ENCODE results near the gene OR14I1.

Gene OR14I1

DNA sequence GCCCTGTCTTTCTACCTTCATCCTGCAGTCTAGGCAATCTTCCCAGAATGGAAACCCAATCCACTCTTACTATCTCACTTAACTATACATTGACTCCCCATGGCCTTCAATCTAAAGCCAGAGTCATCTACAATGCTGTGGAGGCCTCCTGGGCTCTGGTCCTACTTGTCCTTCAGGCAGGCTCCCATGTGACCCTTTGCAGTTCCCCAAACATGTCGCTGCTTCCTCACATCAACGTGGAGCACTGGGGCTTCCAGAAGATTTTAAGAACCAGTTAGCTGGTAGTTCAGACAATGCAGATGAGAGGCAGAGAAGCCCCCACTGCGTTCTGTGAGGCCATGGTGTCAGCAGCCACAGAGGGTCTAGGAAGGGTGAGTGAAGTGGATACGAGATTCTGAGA, 34.4 kb upstream of the OR14I1 start:
- no peak for DNase-seq
- Histone ChIP-seq H2BK15ac (ENCODE audit: low read depth, poor library complexity, severe bottlenecking) (no peak overlapping the region), H4K8ac (ENCODE audit: low read length) (no peak overlapping the region), H4K91ac (ENCODE audit: low read length) (no peak overlapping the region), H3K4me2 (ENCODE audit: low read length, poor library complexity, severe bottlenecking) (no peak overlapping the region), H3K4ac (ENCODE audit: low read depth in 1 of 2, low read length in 2 of 2) (no peak overlapping the region), H3K14ac (ENCODE audit: low read length in 2 of 2) (no peak overlapping the region), H3K9ac (ENCODE audit: low read length) (no peak overlapping the region), H3K79me1 (replicated peaks; ENCODE audit: low read length, poor library complexity, severe bottlenecking) (no peaks in the 10 kb centered on the region), H2BK5ac (ENCODE audit: low read depth, low read length, poor library complexity, severe bottlenecking) (no peak overlapping the region), H3K36me3 (ENCODE audit: control insufficient read depth in 1 of 2, insufficient read depth in 2 of 2, low read depth in 1 of 2, low read length in 2 of 2) (no peaks in the 10 kb centered on the region), H2BK12ac (ENCODE audit: low read length in 2 of 2) (no peak overlapping the region), H3K18ac (ENCODE audit: low read depth in 1 of 2, low read length in 2 of 2) (no peak overlapping the region), H3K4me3 (ENCODE audit: insufficient read depth in 1 of 2, low read depth in 1 of 2, low read length in 2 of 2) (no peak overlapping the region), H3K23ac (ENCODE audit: low read length in 2 of 2) (no peak overlapping the region), H2AFZ (ENCODE audit: low read depth, low read length) (no peak overlapping the region), H2BK120ac (ENCODE audit: low read depth, low read length) (no peak overlapping the region), H3K27ac (ENCODE audit: low read length, poor library complexity, severe bottlenecking) (no peak overlapping the region), H3K9me3 (ENCODE audit: control insufficient read depth, low read length) (peaks cover 15% of the 10 kb centered on the region), H3K27me3 (ENCODE audit: control insufficient read depth in 1 of 2, insufficient read depth in 1 of 2, low read length in 2 of 2) (no peaks in the 10 kb centered on the region), H2AK5ac (ENCODE audit: low read length, severe bottlenecking) (no peak overlapping the region), H3K4me1 (ENCODE audit: control insufficient read depth, insufficient read depth, low read depth, low read length) (no peaks in the 10 kb centered on the region)
- 37% methylated on average over 3 of the region's 4 CpGs for WGBS

GRCh38 chr1:248733566-248733965, 31.0 kb upstream of the OR14I1 start:
- no peak overlapping the region for H4K8ac ChIP-seq (ENCODE audit: low read length)
- H3K27ac ChIP-seq (ENCODE audit: low read length, poor library complexity, severe bottlenecking), result no peak overlapping the region
- no peak overlapping the region for H3K18ac ChIP-seq (ENCODE audit: low read depth in 1 of 2, low read length in 2 of 2)
- no peak overlapping the region for H3K23ac ChIP-seq (ENCODE audit: low read length in 2 of 2)
- no peak overlapping the region for H2BK15ac ChIP-seq (ENCODE audit: low read depth, poor library complexity, severe bottlenecking)
- H4K91ac ChIP-seq (ENCODE audit: low read length), result no peak overlapping the region
- no peak overlapping the region for H2BK5ac ChIP-seq (ENCODE audit: low read depth, low read length, poor library complexity, severe bottlenecking)
- no peak overlapping the region for H3K4ac ChIP-seq (ENCODE audit: low read depth in 1 of 2, low read length in 2 of 2)
- no peaks in the 10 kb centered on the region for H3K36me3 ChIP-seq (ENCODE audit: control insufficient read depth in 1 of 2, insufficient read depth in 2 of 2, low read depth in 1 of 2, low read length in 2 of 2)
- H2AK5ac ChIP-seq (ENCODE audit: low read length, severe bottlenecking), result no peak overlapping the region
- H2BK120ac ChIP-seq (ENCODE audit: low read depth, low read length), result no peak overlapping the region
- no peak overlapping the region for H2AFZ ChIP-seq (ENCODE audit: low read depth, low read length)
- H3K79me1 ChIP-seq (replicated peaks; ENCODE audit: low read length, poor library complexity, severe bottlenecking), result no peaks in the 10 kb centered on the region
- peaks cover 22% of the 10 kb centered on the region for H3K9me3 ChIP-seq (ENCODE audit: control insufficient read depth, low read length)
- no peak overlapping the region for H3K4me2 ChIP-seq (ENCODE audit: low read length, poor library complexity, severe bottlenecking)
- no peaks in the 10 kb centered on the region for H3K27me3 ChIP-seq (ENCODE audit: control insufficient read depth in 1 of 2, insufficient read depth in 1 of 2, low read length in 2 of 2)
- DNase-seq, result no peak
- WGBS, result 86% methylated on average over 5 of the region's 5 CpGs
- no peak overlapping the region for H3K4me3 ChIP-seq (ENCODE audit: insufficient read depth in 1 of 2, low read depth in 1 of 2, low read length in 2 of 2)
- no peak overlapping the region for H3K14ac ChIP-seq (ENCODE audit: low read length in 2 of 2)
- no peaks in the 10 kb centered on the region for H3K4me1 ChIP-seq (ENCODE audit: control insufficient read depth, insufficient read depth, low read depth, low read length)
- no peak overlapping the region for H2BK12ac ChIP-seq (ENCODE audit: low read length in 2 of 2)
- no peak overlapping the region for H3K9ac ChIP-seq (ENCODE audit: low read length)

DNA sequence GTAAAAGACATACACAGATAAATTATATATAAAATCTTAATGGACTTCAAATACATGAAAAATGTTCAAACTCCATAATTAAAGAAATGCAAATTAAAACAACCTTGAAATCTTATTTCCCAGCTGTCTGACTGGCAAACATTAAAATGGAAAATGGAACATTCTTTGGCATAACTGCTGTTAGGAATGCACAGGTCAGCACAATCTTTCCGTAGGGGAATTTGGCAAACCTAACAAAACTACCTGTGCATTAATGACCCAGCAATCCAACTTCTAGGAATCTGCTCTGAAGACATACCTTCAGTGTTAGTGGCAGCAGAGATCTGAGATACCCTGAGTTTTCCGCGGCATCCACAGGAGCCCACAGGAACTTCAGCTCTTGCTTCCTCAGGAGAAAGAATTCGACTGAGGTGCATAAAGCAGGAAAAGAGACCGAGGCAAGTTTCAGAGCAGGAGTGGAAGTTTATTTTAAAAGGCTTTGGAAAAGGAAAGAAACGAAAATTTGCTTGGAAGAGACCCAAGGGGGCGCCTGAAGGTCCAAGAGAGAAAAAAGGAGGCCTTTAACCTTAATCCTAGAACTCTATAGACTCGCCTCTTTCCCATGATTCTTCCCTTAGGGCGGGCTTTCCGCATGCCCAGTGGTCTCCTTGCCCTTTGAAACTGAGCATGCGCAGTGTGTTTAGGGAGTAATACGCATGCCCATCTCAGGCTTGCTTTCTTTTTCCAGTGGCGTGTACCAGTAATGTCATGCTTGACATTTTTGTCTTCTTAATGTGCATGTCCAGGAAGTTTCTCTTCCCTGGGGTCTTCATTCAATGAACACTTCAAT, 28.2 kb upstream of the OR14I1 start:
- H3K14ac ChIP-seq (ENCODE audit: low read length in 2 of 2), result no peak overlapping the region
- no peak overlapping the region for H2BK15ac ChIP-seq (ENCODE audit: low read depth, poor library complexity, severe bottlenecking)
- no peak overlapping the region for H2AFZ ChIP-seq (ENCODE audit: low read depth, low read length)
- no peak overlapping the region for H4K91ac ChIP-seq (ENCODE audit: low read length)
- H2AK5ac ChIP-seq (ENCODE audit: low read length, severe bottlenecking), result no peak overlapping the region
- no peaks in the 10 kb centered on the region for H3K36me3 ChIP-seq (ENCODE audit: control insufficient read depth in 1 of 2, insufficient read depth in 2 of 2, low read depth in 1 of 2, low read length in 2 of 2)
- no peak overlapping the region for H3K4me2 ChIP-seq (ENCODE audit: low read length, poor library complexity, severe bottlenecking)
- H3K9ac ChIP-seq (ENCODE audit: low read length), result no peak overlapping the region
- no peak overlapping the region for H2BK120ac ChIP-seq (ENCODE audit: low read depth, low read length)
- H3K4me1 ChIP-seq (ENCODE audit: control insufficient read depth, insufficient read depth, low read depth, low read length), result no peaks in the 10 kb centered on the region
- WGBS, result 65% methylated on average over 13 of the region's 13 CpGs
- no peak overlapping the region for H3K4me3 ChIP-seq (ENCODE audit: insufficient read depth in 1 of 2, low read depth in 1 of 2, low read length in 2 of 2)
- H3K4ac ChIP-seq (ENCODE audit: low read depth in 1 of 2, low read length in 2 of 2), result no peak overlapping the region
- H3K9me3 ChIP-seq (ENCODE audit: control insufficient read depth, low read length), result peaks cover 22% of the 10 kb centered on the region
- H3K27ac ChIP-seq (ENCODE audit: low read length, poor library complexity, severe bottlenecking), result no peak overlapping the region
- H3K79me1 ChIP-seq (replicated peaks; ENCODE audit: low read length, poor library complexity, severe bottlenecking), result no peaks in the 10 kb centered on the region
- no peaks in the 10 kb centered on the region for H3K27me3 ChIP-seq (ENCODE audit: control insufficient read depth in 1 of 2, insufficient read depth in 1 of 2, low read length in 2 of 2)
- H2BK5ac ChIP-seq (ENCODE audit: low read depth, low read length, poor library complexity, severe bottlenecking), result no peak overlapping the region
- no peak overlapping the region for H3K23ac ChIP-seq (ENCODE audit: low read length in 2 of 2)
- no peak overlapping the region for H3K18ac ChIP-seq (ENCODE audit: low read depth in 1 of 2, low read length in 2 of 2)
- no peak for DNase-seq
- H2BK12ac ChIP-seq (ENCODE audit: low read length in 2 of 2), result no peak overlapping the region
- H4K8ac ChIP-seq (ENCODE audit: low read length), result no peak overlapping the region

GRCh38 chr1:248714248-248714647, 11.7 kb upstream of the OR14I1 start:
- Histone ChIP-seq H2AFZ (ENCODE audit: low read depth, low read length) (no peak overlapping the region), H3K14ac (ENCODE audit: low read length in 2 of 2) (no peak overlapping the region), H3K36me3 (ENCODE audit: control insufficient read depth in 1 of 2, insufficient read depth in 2 of 2, low read depth in 1 of 2, low read length in 2 of 2) (no peaks in the 10 kb centered on the region), H3K79me1 (replicated peaks; ENCODE audit: low read length, poor library complexity, severe bottlenecking) (no peaks in the 10 kb centered on the region), H3K9me3 (ENCODE audit: control insufficient read depth, low read length) (peaks cover 62% of the 10 kb centered on the region), H3K23ac (ENCODE audit: low read length in 2 of 2) (no peak overlapping the region), H3K4me2 (ENCODE audit: low read length, poor library complexity, severe bottlenecking) (no peak overlapping the region), H3K4me1 (ENCODE audit: control insufficient read depth, insufficient read depth, low read depth, low read length) (no peaks in the 10 kb centered on the region), H2BK5ac (ENCODE audit: low read depth, low read length, poor library complexity, severe bottlenecking) (no peak overlapping the region), H4K91ac (ENCODE audit: low read length) (no peak overlapping the region), H3K27me3 (ENCODE audit: control insufficient read depth in 1 of 2, insufficient read depth in 1 of 2, low read length in 2 of 2) (no peaks in the 10 kb centered on the region), H4K8ac (ENCODE audit: low read length) (no peak overlapping the region), H3K18ac (ENCODE audit: low read depth in 1 of 2, low read length in 2 of 2) (no peak overlapping the region), H3K27ac (ENCODE audit: low read length, poor library complexity, severe bottlenecking) (no peak overlapping the region), H3K9ac (ENCODE audit: low read length) (no peak overlapping the region), H3K4ac (ENCODE audit: low read depth in 1 of 2, low read length in 2 of 2) (no peak overlapping the region), H2AK5ac (ENCODE audit: low read length, severe bottlenecking) (no peak overlapping the region), H2BK15ac (ENCODE audit: low read depth, poor library complexity, severe bottlenecking) (no peak overlapping the region), H2BK120ac (ENCODE audit: low read depth, low read length) (no peak overlapping the region), H3K4me3 (ENCODE audit: insufficient read depth in 1 of 2, low read depth in 1 of 2, low read length in 2 of 2) (no peak overlapping the region), H2BK12ac (ENCODE audit: low read length in 2 of 2) (no peak overlapping the region)
- peak; percentile 11 for DNase-seq
- WGBS, result 47% methylated on average over 1 of the region's 3 CpGs
